ENCODE data around the gene IP6K2. TPM values are rescaled to one million over a fixed set of nuclear protein-coding genes. Genes with fewer than 3 reads are reported as not detected.

IP6K2 gene
- total and polyA plus RNA-seq, 3 donors from 2014 or later = 113 to 148 (median 114) TPM

DNA sequence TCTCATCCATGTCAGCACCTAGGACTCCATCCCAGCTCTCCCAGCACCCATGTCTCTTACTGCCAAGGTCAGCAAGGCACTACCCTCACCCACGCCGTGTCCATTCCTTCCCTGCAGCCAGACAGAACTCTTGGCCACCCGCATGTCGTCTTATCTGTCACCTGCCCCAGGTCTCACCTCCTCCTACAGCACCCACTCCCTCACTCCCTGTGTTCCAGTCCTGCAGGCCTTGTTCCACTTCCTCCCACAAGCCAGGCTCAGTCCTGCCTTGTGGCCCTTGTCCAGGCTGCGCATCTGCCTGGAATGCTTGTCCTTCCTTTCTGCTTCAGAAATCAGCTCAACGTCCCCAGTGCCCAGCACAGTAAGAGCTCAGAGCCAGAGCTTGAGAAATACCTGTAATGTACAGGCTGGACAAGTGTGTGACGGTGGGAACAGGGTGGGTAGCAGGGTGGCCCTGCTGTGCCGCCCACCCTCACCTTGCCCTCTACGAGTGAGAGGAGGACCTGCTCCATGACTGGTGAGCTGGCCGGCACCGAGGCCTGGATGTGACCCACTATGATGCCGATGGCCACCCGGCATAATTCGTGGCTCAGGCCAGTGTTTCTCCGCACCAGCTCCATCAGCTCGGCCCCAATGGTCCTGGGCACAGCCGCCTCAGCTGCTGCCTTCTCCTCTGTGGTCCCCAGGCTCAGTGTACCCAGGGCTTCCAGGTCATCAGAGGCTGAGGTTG lies 36.0 kb downstream of the IP6K2 start:
- intact Hi-C loops (cut with DNase I; ENCODE audit: low total_unique reads) = no loop called here
- no peak for DNase-seq
- H3K27ac ChIP-seq = no peak overlapping the region
- H3K36me3 ChIP-seq (ENCODE audit: low read depth, missing control alignments) = no peaks in the 10 kb centered on the region
- no peak for TF ChIP-seq CTCF (IDR thresholded peaks at IDR 0.05)
- TF ChIP-seq POLR2A (IDR thresholded peaks at IDR 0.05) = no peak
- H3K9me3 ChIP-seq = no peaks in the 10 kb centered on the region
- H3K27me3 ChIP-seq = no peaks in the 10 kb centered on the region
- peaks cover 28% of the 10 kb centered on the region for H3K4me1 ChIP-seq
- 90 to 91% methylated on average over 15 to 17 of the region's 17 CpGs for WGBS, 2 donors
- no peak overlapping the region for H3K4me3 ChIP-seq

DNA sequence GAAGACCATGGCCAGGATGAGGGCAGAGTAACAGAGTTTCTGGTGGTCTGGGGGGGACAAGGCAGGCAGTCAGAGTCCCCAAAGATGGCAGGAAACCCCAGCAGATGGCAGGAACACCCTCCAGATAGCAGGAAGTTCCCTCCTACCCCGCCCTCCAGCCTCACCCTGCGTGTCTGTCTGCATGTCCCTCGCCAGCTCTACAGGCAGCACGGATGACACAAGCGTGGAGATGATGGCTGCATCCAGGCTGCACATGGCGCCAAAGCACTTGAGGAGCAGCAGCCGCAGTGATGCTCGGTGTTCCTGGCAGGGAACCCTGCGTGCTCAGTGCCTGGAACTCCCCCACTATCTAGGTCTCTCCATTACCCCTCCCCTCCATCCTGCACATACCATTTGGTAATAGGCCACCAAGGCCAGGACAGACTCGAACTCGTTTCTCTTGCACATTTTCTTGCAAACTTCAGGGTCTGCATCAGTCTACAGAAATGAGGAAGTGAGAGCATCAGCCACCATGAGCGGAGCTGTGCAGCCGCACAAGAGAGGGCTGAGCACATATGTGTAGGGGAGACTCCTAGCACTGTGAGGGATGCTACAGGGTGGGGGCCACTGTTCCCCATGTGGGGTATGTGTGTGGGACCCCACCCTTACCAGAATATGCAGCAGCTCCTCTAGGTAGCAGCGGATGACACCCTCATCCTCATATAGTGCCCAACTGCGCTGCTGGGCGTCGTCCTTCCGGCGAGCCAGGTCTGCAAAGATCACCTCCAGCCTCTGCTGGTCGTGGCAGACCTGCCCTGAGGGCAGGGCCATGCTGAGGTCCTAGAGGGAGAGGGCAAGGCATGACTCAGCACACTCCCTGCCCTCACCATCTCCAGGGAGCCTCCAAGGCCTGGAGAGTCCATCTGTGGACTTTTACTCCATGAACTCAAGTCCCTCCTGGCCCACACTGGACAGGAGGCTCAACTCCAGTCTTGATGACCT lies 37.3 kb downstream of the IP6K2 start:
- H3K9me3 ChIP-seq = no peaks in the 10 kb centered on the region
- DNase-seq = no peak
- WGBS, 2 donors = 67 to 85% methylated on average over 8 to 20 of the region's 20 CpGs
- peaks cover 22% of the 10 kb centered on the region for H3K4me1 ChIP-seq
- intact Hi-C loops (cut with DNase I; ENCODE audit: low total_unique reads) = no loop called here
- H3K27ac ChIP-seq = no peak overlapping the region
- no peak overlapping the region for H3K4me3 ChIP-seq
- no peaks in the 10 kb centered on the region for H3K36me3 ChIP-seq (ENCODE audit: low read depth, missing control alignments)
- H3K27me3 ChIP-seq = no peaks in the 10 kb centered on the region
- TF ChIP-seq POLR2A (IDR thresholded peaks at IDR 0.05) (no peak), CTCF (IDR thresholded peaks at IDR 0.05) (no peak)

DNA sequence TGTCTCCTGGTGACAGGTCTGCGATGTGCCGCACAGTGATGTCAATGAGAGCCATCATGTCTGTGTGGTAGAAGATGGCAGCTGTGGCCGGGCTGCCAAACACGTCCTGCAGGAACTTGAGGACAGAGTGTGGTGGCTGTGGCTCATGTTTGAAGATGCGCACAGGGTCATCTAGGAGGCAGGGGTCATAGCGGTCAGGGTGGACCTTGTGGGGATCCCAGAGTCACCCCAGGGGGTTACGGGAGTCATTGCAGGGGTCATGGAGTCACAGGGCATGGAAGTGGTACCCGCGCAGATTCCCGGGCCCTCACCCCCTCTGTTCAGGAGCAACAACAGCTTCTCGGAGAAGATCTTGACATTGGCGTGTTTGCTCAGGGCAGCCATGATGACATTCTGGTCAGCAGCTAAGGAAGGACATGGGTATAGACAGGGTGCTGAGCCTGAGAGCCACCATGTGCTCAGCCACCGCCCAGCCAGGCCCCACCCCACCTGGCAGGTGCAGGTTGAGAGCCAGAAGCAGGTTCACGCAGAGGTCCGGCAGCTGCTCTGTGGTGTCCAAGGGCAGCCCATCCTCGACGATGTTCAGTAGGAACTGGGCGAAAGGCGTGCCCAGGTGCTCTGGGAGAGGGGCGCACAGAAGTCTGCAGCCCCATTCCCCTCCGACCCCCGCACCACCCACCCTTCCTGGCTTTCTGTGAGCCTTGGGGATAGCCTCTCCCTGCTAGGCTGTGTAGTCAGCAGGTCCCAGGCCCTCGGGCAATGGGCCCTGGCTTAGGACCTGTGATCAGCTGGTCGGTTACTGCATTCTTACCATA lies 38.2 kb downstream of the IP6K2 start:
- 91 to 93% methylated on average over 13 to 24 of the region's 24 CpGs for WGBS, 2 donors
- no peak overlapping the region for H3K4me3 ChIP-seq
- no peak for DNase-seq
- no peak overlapping the region for H3K27ac ChIP-seq
- intact Hi-C loops (cut with DNase I; ENCODE audit: low total_unique reads) = no loop called here
- no peak for TF ChIP-seq POLR2A (IDR thresholded peaks at IDR 0.05)
- no peak for TF ChIP-seq CTCF (IDR thresholded peaks at IDR 0.05)
- no peaks in the 10 kb centered on the region for H3K9me3 ChIP-seq
- no peaks in the 10 kb centered on the region for H3K27me3 ChIP-seq
- H3K4me1 ChIP-seq = peaks cover 12% of the 10 kb centered on the region
- no peaks in the 10 kb centered on the region for H3K36me3 ChIP-seq (ENCODE audit: low read depth, missing control alignments)

- Histone ChIP-seq H3K4me1 (peaks cover 5% of the 10 kb centered on the region), H3K4me3 (no peak overlapping the region), H3K9me3 (no peaks in the 10 kb centered on the region), H3K27ac (no peak overlapping the region), H3K27me3 (no peaks in the 10 kb centered on the region), H3K36me3 (ENCODE audit: low read depth, missing control alignments) (no peaks in the 10 kb centered on the region)
- intact Hi-C loops (cut with DNase I; ENCODE audit: low total_unique reads) = no loop called here
- TF ChIP-seq POLR2A (IDR thresholded peaks at IDR 0.05) (no peak), CTCF (IDR thresholded peaks at IDR 0.05) (no peak)
- 73 to 85% methylated on average over 4 of the region's 4 CpGs for WGBS, 2 donors
- DNase-seq = no peak
Observed at GRCh38 chr3:48678056-48678455, 39.0 kb downstream of the IP6K2 start.

Data from testis (tissue), 3 donors.